Spinal cord (tissue), 10 donors: ENCODE data around the gene MRTFA. TPM values are rescaled to one million over a fixed set of nuclear protein-coding genes. Genes with fewer than 3 reads are reported as not detected.
"Not testable (repeated sequence)": the region's sequence is repeated elsewhere in the genome, so short reads cannot be mapped to it uniquely, and the experiment has no call there.

Source experiments
- DNase-seq, 6 donors: peaks; one replicate each; pipeline versions ENCODE4 v3.0.0 to v3.0.0-alpha.2; 2013 to 2015; ENCODE audit warnings: low spot score in 6 of 6, low read depth in 4 of 6
- H3K27ac ChIP-seq: one replicate; pipeline ENCODE4 v1.5.1; 2013; ENCODE audit warnings: low read depth, low read length, control low read depth
- H3K27me3 ChIP-seq: one replicate; pipeline ENCODE4 v1.6.1; 2013; ENCODE audit warnings: low read length; ENCODE audit not compliant: control insufficient read depth, insufficient read depth
- H3K36me3 ChIP-seq: one replicate; pipeline ENCODE4 v1.6.1; 2013; ENCODE audit warnings: low read length; ENCODE audit not compliant: control insufficient read depth, insufficient read depth
- H3K4me1 ChIP-seq: one replicate; pipeline ENCODE4 v1.6.1; 2013; ENCODE audit warnings: low read length; ENCODE audit not compliant: control insufficient read depth, insufficient read depth
- H3K4me3 ChIP-seq: one replicate; pipeline ENCODE4 v1.5.1; 2013; ENCODE audit warnings: low read depth, low read length, control low read depth
- H3K9me3 ChIP-seq: one replicate; pipeline ENCODE4 v1.6.1; 2013; ENCODE audit warnings: low read length; ENCODE audit not compliant: control insufficient read depth, insufficient read depth
- WGBS: methylation state at CpG from one replicate; pipeline ENCODE4 v1.1.5; 2013; ENCODE audit warnings: missing lambda C conversion rate; ENCODE audit not compliant: insufficient coverage; 5-methylcytosine and 5-hydroxymethylcytosine counted together
- polyA plus RNA-seq, 2 donors: library from polyadenylated mRNA; unstranded; fragments of 120-200 nt; gene quantifications; one replicate each; pipeline ENCODE4 v1.2.1, GENCODE V29; 2013; ENCODE audit not compliant: insufficient read length in 2 of 2
- total RNA-seq, 2 donors: library from RNA; depleted of rRNA in 1 of 2; stranded (reverse); fragments of 120-200 nt in 1 of 2; fragments of >200 nt in 1 of 2; gene quantifications; one replicate each; pipeline versions ENCODE4 v1.2.3 to v1.2.4, GENCODE V29; 2013 to 2014
- donor health status: healthy.

Gene MRTFA
- total and polyA plus RNA-seq, 4 donors: 19.2 to 42.0 (median 34.0) TPM

GRCh38 chr22:40500465-40500786 is 136.1 kb downstream of the MRTFA start:
- H3K4me1 ChIP-seq, H3K9me3 ChIP-seq, H3K36me3 ChIP-seq, H3K4me3 ChIP-seq, DNase-seq, H3K27me3 ChIP-seq, H3K27ac ChIP-seq: not testable (repeated sequence)
- no CpG with 5 or more reads among the region's 5 CpGs for WGBS

DNA sequence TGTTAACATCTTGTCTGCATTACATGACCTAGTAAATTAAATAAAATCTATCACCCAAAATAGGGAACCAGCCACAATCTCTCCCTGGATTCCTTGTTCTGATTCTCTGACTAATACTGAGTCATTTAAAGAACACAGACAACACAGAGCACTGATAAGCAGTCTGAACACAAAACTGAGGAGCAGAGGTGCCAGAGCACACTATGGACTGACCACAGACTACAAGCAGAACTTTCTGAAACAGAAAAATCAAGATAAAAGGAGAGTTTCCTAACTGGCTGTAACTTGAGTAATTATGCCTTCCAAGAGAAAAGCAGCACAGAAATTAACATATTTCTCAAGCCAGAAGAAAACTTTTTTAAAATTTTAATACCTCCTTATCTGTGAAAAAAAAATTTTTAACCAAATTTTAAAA is 137.3 kb downstream of the MRTFA start:
- Histone ChIP-seq H3K4me3 (no peak overlapping the region), H3K27me3 (no peaks in the 10 kb centered on the region), H3K36me3 (no peaks in the 10 kb centered on the region), H3K27ac (no peak overlapping the region), H3K9me3 (no peaks in the 10 kb centered on the region), H3K4me1 (no peaks in the 10 kb centered on the region)
- no peak for DNase-seq

DNA sequence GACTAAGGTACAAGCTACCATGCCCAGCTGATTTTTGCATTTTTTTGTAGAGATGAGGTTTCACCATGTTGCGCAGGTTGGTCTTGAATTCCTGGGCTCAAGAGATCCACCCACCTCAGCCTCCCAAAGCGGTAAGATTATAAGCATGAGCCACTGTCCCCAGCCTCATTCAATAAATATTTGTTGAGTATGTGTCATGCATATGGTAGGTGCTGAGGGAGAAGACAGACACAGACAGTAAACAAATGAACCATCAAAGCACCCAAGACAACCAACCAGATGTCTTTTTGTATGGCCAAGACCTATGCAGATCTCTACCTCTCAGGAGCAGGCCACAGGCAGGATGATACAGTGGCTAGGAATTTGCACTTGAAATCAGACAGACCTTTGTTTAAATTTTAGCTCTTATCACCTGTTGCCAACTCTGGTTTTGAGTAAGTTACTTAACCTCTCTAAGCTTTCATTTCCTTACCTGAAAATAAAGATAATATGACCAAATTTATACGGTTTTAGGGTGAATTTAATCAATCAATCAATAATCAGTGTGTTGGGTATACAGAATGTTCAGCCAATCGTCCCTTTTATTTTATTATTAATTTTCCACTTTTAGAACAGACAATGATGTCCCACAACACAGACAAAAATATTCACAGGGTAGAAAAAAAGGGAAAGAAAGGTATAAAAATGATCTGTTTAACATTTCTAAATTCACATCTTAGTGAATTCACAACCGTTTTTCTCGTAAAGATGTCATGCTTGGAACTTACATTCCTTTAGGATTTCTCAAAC is 137.9 kb downstream of the MRTFA start:
- Histone ChIP-seq H3K4me1 (no peaks in the 10 kb centered on the region), H3K9me3 (no peaks in the 10 kb centered on the region), H3K4me3 (no peak overlapping the region), H3K27me3 (no peaks in the 10 kb centered on the region), H3K27ac (no peak overlapping the region), H3K36me3 (no peaks in the 10 kb centered on the region)
- DNase-seq: no peak
- 90% methylated on average over 2 of the region's 6 CpGs for WGBS

GRCh38 chr22:40493441-40493840 is 143.1 kb downstream of the MRTFA start:
- no CpG with 5 or more reads among the region's 2 CpGs for WGBS
- Histone ChIP-seq H3K36me3 (no peaks in the 10 kb centered on the region), H3K27ac (no peak overlapping the region), H3K4me3 (no peak overlapping the region), H3K27me3 (no peaks in the 10 kb centered on the region), H3K9me3 (no peaks in the 10 kb centered on the region), H3K4me1 (peaks cover 6% of the 10 kb centered on the region)
- no peak for DNase-seq

DNA sequence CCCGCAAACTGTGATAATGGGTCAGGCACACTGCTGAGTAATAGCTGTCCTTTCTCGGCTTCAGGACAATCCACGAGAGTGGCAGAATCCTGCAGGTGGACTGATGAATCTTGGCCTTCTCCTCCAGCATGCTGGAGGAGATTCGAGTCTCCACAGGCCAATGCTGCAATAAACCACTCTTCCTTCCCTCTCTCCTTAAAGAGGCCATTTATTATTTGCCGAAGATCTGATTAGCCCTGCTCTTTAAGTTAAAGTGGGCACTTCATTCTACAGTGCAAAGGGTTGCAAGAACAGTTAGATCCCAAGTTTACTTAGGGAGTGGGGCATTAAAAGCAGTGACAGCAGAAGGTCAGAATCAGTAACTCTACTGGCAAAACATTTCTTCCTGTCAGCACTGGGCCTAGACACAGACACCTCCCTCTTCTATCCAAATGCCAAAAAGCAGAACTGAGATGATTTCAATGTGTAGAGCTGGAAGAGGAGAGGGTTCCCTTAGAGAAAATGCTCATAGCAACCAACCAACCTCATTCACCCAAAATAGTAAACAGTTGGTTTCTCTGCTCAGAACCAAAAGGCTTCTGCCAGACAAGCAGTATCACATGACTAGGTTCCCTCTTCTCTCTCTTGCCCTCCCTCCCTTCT is 144.4 kb downstream of the MRTFA start:
- no peaks in the 10 kb centered on the region for H3K27me3 ChIP-seq
- peaks cover 6% of the 10 kb centered on the region for H3K4me1 ChIP-seq
- DNase-seq: peak in 1 of 6 donors; percentile 74
- H3K36me3 ChIP-seq: no peaks in the 10 kb centered on the region
- H3K4me3 ChIP-seq: no peak overlapping the region
- no peaks in the 10 kb centered on the region for H3K9me3 ChIP-seq
- H3K27ac ChIP-seq: peak overlapping the region; percentile 44
- 23% methylated on average over 4 of the region's 5 CpGs for WGBS

DNA sequence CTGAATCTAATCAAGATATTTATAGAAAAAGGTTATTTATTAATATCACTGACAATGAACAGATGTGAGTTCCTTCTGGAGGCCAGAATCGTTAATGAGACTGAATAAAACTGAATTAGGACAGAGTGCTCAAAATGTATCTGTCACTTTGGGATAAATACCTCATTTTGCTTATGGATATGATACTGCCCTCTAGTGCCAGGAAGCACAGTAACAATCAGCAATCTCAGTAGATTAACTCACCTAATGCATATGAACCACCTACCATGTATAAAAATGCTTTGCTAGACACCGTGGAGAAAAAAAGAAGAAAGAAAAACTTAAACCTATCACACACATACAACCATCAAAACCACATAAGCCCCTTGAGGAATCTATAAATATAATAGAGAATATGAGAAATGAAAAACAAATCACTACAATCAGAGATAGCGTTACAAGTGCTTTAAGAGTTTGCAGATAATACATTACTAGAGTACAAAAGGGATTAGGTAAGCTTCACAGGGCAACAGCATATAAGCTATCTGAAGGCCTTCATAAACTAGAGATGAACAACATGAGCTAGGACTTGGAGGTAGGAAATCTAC is 148.8 kb downstream of the MRTFA start:
- Histone ChIP-seq H3K36me3 (no peaks in the 10 kb centered on the region), H3K27ac (no peak overlapping the region), H3K4me1 (peaks cover 9% of the 10 kb centered on the region), H3K27me3 (no peaks in the 10 kb centered on the region), H3K9me3 (no peaks in the 10 kb centered on the region), H3K4me3 (no peak overlapping the region)
- peak in 2 of 6 donors; percentile 31 to 50 for DNase-seq
- WGBS: no CpG with 5 or more reads among the region's 3 CpGs

DNA sequence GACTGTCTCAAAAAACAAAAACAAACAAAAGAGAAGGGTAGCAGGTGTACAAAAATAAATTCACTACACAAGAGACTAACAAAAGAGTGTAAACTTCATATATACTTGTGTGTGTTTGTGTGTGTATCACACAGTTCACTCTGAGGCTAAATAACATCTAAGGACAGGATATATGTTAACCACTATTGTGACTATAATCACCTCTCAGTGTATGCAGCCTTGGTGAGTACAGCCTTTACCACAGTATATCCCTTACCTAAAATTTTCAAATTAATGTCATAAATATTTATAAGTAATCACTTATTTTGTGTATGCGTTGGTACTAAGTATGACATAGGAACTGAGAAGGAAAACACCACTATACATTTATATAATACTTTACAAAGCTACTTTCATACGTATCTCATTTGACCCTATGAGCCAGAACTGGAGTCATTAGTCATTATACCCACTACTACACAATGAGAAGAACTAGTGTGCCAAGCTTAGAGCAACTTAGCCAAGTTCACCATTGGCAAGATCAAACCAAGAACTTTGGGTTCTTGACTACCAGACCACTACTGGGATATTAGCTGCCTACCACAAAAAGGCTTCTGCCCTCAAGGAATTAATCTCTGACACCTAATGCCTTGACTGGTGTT is 149.4 kb downstream of the MRTFA start:
- Histone ChIP-seq H3K9me3 (no peaks in the 10 kb centered on the region), H3K4me3 (no peak overlapping the region), H3K27ac (no peak overlapping the region), H3K36me3 (no peaks in the 10 kb centered on the region), H3K27me3 (no peaks in the 10 kb centered on the region), H3K4me1 (peaks cover 9% of the 10 kb centered on the region)
- WGBS: 75% methylated on average over 1 of the region's 2 CpGs
- no peak for DNase-seq

GRCh38 chr22:40485813-40486667 is 150.5 kb downstream of the MRTFA start:
- Histone ChIP-seq H3K4me3 (no peak overlapping the region), H3K36me3 (no peaks in the 10 kb centered on the region), H3K4me1 (peaks cover 5% of the 10 kb centered on the region), H3K9me3 (no peaks in the 10 kb centered on the region), H3K27me3 (no peaks in the 10 kb centered on the region), H3K27ac (no peak overlapping the region)
- WGBS: 95% methylated on average over 7 of the region's 12 CpGs
- DNase-seq: no peak
